ENCODE measurements around the gene MAML2.

DNA sequence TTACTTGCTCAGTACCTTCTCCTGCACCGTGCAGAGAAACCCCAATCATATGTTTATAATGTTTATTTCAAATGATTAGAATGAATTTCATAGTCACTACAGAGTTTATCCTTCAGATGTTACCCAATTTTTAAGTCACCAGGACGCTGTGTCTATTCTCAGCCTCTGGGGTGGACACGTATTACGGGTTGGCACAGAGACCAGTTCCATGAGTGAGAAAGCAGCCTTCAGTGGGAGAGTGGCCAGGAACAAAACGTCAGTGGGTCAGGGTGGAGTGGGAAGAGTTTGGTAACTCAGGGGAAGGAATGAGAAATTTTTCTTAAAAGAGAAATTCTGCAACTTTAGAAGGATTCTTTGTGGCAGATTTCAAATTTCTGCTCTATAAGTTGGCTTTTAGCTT lies 342.0 kb downstream of the MAML2 start:
- TF ChIP-seq, protein P1, sequence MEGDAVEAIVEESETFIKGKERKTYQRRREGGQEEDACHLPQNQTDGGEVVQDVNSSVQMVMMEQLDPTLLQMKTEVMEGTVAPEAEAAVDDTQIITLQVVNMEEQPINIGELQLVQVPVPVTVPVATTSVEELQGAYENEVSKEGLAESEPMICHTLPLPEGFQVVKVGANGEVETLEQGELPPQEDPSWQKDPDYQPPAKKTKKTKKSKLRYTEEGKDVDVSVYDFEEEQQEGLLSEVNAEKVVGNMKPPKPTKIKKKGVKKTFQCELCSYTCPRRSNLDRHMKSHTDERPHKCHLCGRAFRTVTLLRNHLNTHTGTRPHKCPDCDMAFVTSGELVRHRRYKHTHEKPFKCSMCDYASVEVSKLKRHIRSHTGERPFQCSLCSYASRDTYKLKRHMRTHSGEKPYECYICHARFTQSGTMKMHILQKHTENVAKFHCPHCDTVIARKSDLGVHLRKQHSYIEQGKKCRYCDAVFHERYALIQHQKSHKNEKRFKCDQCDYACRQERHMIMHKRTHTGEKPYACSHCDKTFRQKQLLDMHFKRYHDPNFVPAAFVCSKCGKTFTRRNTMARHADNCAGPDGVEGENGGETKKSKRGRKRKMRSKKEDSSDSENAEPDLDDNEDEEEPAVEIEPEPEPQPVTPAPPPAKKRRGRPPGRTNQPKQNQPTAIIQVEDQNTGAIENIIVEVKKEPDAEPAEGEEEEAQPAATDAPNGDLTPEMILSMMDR (IDR thresholded peaks at IDR 0.05; ENCODE audit: insufficient read depth, low read length) = no peak
- TF ChIP-seq GABPA (IDR thresholded peaks at IDR 0.05; ENCODE audit: low read depth) = no peak

Measured in HL-60 (cell line).